Cardiac muscle cell (in vitro differentiated cells and primary cell): Measurements from ENCODE around the gene TEX261. TPM values are rescaled to one million over a fixed set of nuclear protein-coding genes. Genes with fewer than 3 reads are reported as not detected.
A peak's percentile ranks its signal among the peaks of the same experiment; 100 is the strongest.

Experiments used
- DNase-seq, 2 donors: peaks; one replicate each; pipeline versions ENCODE4 v3.0.0 to v3.0.0-alpha.2; 2010 to 2017; ENCODE audit warnings: low read depth in 1 of 2, low spot score in 1 of 2
- H3K27ac ChIP-seq: fragments of 200-600 bp; sonication (generic); 2 replicates; pipeline ENCODE4 v1.5.1; 2016
- H3K27me3 ChIP-seq: fragments of 200-600 bp; sonication (generic); 2 replicates; pipeline ENCODE4 v1.6.0; 2016; ENCODE audit warnings: control low read depth
- H3K36me3 ChIP-seq: fragments of 200-600 bp; sonication (generic); 2 replicates; pipeline ENCODE4 v1.5.1; 2016; ENCODE audit warnings: control low read depth
- H3K4me1 ChIP-seq: fragments of 200-600 bp; sonication (generic); 2 replicates; pipeline ENCODE4 v1.8.1; 2017; ENCODE audit warnings: low read depth, mild to moderate bottlenecking, mixed run types
- H3K4me3 ChIP-seq: fragments of 200-600 bp; sonication (generic); 2 replicates; pipeline ENCODE4 v1.5.1; 2016; ENCODE audit warnings: mild to moderate bottlenecking
- H3K9me3 ChIP-seq: fragments of 200-600 bp; sonication (generic); 2 replicates; pipeline ENCODE4 v1.5.1; 2017; ENCODE audit warnings: low read depth, mild to moderate bottlenecking, control low read depth
- polyA plus RNA-seq: library from polyadenylated mRNA; unstranded; fragments of >200 nt; fragmentation: Nextera tagmentation; extraction: Ambion mirVana; gene quantifications from 2 replicates; pipeline ENCODE4 v1.2.1, GENCODE V29; 2016
- total RNA-seq: library from RNA; depleted of rRNA; stranded (reverse); fragments of >200 nt; gene quantifications from 2 replicates; pipeline ENCODE4 v1.2.3, GENCODE V29; 2016
- TF ChIP-seq, protein P1 (sequence below): IDR thresholded peaks from 2 replicates; pipeline ENCODE4 v1.5.1; 2012; ENCODE audit warnings: low read depth, mild to moderate bottlenecking, low read length

The TEX261 gene
- total and polyA plus RNA-seq, 2 experiments from 2014 or later, result 13.9 to 31.5 TPM

DNA sequence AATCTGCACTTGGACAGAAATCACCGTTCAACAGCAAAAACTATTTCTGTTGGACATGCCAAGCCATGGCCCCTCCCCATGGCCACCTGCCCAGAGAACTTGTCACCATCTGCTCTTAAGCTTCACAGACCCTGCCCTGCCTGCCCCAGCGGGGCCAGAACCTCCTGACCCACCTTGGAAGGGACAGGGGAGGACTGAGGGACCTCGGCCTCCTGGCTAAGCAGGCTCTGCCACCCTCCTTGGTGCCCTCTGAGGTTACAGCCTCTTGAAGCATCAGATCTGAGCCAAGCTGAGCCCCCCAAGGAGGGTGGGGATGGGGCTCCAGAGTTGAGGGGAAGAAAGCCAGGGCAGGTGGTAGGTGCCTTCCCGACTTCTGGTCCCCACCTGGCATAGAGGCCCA is 6.5 kb downstream of the TEX261 start:
- no peaks in the 10 kb centered on the region for H3K9me3 ChIP-seq
- no peak overlapping the region for H3K4me3 ChIP-seq
- TF ChIP-seq, protein P1, sequence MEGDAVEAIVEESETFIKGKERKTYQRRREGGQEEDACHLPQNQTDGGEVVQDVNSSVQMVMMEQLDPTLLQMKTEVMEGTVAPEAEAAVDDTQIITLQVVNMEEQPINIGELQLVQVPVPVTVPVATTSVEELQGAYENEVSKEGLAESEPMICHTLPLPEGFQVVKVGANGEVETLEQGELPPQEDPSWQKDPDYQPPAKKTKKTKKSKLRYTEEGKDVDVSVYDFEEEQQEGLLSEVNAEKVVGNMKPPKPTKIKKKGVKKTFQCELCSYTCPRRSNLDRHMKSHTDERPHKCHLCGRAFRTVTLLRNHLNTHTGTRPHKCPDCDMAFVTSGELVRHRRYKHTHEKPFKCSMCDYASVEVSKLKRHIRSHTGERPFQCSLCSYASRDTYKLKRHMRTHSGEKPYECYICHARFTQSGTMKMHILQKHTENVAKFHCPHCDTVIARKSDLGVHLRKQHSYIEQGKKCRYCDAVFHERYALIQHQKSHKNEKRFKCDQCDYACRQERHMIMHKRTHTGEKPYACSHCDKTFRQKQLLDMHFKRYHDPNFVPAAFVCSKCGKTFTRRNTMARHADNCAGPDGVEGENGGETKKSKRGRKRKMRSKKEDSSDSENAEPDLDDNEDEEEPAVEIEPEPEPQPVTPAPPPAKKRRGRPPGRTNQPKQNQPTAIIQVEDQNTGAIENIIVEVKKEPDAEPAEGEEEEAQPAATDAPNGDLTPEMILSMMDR, result no peak
- peak in 1 of 2 donors; percentile 8 for DNase-seq
- H3K4me1 ChIP-seq, result no peaks in the 10 kb centered on the region
- no peaks in the 10 kb centered on the region for H3K27me3 ChIP-seq
- peaks cover 10% of the 10 kb centered on the region for H3K36me3 ChIP-seq
- H3K27ac ChIP-seq, result no peak overlapping the region

DNA sequence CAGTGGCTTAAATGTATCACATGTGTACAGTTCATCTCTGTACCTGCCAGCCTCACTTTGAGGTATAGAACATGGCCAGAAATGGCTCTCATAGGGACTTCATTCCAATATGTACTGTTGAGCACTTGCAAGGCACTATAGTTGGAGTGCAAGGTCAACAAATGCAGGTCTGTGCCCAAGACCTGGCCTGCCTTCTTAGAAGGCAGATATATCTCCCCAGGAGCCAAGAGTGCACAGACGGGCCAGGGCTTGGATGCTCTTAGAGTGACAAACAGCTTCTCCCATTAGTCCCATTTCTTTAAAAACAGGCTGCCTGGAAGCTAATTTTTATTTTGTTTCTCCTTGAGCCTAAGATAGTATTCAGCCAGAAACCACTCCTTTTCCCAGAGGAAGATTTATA is 7.3 kb downstream of the TEX261 start:
- Histone ChIP-seq H3K27me3 (no peaks in the 10 kb centered on the region), H3K36me3 (peaks cover 10% of the 10 kb centered on the region), H3K9me3 (no peaks in the 10 kb centered on the region), H3K4me3 (no peak overlapping the region), H3K4me1 (no peaks in the 10 kb centered on the region), H3K27ac (no peak overlapping the region)
- TF ChIP-seq, protein P1, result no peak
- DNase-seq, result no peak

DNA sequence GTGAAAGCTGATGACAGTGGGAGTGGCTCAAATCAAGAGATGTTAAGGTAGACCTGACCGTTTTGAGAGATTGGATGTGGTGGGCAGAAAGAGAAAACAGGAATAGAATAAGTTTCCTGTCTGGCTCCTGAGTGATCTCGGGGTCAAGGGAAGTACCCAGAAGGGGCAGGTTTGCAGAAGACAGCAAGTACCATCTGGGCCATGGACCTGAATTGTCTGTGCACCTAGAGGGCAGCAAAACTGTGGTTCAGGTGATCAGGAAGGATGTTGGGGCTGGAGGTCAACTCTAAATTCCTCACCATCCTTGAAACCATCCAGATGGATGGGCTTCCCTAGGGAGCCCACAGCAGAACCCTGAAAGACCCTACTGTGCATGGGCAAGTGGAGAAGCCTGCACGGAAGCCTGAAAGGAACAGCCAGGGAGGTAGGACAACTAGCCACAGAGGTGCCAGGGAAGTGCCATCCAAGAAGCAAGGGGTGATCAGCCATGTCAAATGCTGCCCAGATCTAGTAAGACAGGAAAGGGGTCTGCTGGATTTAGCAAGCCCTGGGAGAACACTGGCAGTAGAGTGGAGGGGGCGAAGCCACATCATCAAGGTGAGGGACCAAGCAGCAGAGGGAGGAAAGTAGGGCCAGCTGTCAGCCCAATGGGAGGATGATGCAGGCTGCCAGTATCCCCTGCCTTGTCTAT is 8.0 kb downstream of the TEX261 start:
- DNase-seq, result no peak
- H3K36me3 ChIP-seq, result peaks cover 10% of the 10 kb centered on the region
- H3K4me3 ChIP-seq, result no peak overlapping the region
- TF ChIP-seq, protein P1, result no peak
- no peaks in the 10 kb centered on the region for H3K4me1 ChIP-seq
- H3K27me3 ChIP-seq, result no peaks in the 10 kb centered on the region
- H3K27ac ChIP-seq, result no peak overlapping the region
- no peaks in the 10 kb centered on the region for H3K9me3 ChIP-seq

DNA sequence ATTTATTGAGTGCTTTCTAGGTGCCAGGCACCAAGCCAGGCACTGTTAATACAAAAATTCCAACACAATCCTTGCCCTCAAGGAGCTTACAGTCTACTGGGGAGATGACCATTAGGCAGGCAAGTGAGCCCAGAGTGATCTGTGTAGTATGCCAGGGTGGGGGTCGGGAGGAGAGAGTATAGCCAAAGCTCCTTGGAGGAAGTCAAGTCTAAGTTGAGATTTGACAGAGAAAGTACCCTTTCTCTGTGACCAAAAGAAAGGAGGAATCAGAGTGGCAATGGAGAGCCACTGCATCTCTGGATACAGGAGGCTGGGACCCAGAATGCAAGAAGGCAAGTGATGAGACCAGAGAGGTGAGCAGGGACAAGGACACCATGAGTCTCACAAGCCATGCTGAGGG is 8.7 kb downstream of the TEX261 start:
- TF ChIP-seq, protein P1, result no peak
- DNase-seq, result no peak
- H3K9me3 ChIP-seq, result no peaks in the 10 kb centered on the region
- H3K27ac ChIP-seq, result no peak overlapping the region
- H3K4me1 ChIP-seq, result no peaks in the 10 kb centered on the region
- H3K4me3 ChIP-seq, result no peak overlapping the region
- peaks cover 6% of the 10 kb centered on the region for H3K36me3 ChIP-seq
- no peaks in the 10 kb centered on the region for H3K27me3 ChIP-seq

DNA sequence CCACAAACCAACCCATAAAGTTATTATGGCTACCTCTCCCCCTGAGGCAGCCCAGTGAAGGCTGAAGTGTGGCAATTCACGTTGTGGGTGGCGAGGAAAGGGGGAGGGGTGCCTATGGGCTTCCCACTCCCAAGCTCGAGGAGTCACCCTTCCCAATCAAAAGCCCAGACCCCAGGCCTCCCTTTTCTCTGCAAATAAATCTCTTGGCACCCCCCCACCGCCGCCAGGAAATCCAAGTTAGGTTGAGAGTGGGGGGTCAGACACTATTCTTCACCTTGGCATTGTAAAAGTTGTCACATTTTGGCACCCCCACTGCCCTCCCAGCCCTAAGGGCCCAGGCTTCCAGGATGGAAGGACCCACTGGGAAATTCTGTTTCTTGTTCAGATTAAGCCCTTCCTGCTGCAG is 9.4 kb downstream of the TEX261 start:
- H3K27ac ChIP-seq, result no peak overlapping the region
- H3K4me3 ChIP-seq, result no peak overlapping the region
- no peaks in the 10 kb centered on the region for H3K4me1 ChIP-seq
- H3K9me3 ChIP-seq, result no peaks in the 10 kb centered on the region
- TF ChIP-seq, protein P1, result no peak
- H3K36me3 ChIP-seq, result peaks cover 6% of the 10 kb centered on the region
- H3K27me3 ChIP-seq, result no peaks in the 10 kb centered on the region
- no peak for DNase-seq
